Fibroblast of skin of abdomen (primary cell): ENCODE measurements around the gene MEF2C.

Experiments
- DNase-seq: peaks from one replicate; pipeline ENCODE4 v3.0.0-alpha.2; 2013

MEF2C gene

DNA sequence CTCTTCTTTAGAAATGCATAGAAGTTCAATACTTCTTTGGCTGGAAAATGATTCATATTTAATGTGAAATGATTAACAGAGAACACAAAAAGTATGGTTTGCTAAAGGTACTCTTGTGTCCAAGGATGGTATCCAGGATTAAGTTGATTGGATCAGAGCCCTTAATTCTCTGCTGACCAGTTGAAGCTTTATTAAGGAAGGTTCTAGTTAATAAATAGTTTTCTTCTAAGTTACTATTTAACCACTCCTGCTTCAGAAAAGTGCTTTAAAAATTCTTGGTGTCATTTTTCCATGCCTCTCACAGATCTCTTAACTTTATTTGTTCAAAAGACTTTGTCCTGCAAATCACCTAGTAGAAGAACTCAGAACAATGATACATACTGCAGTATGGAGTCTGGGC lies 134.3 kb downstream of the MEF2C start:
- no peak for DNase-seq

GRCh38 chr5:88746438-88746882 lies 136.5 kb downstream of the MEF2C start:
- DNase-seq: no peak

GRCh38 chr5:88745093-88745696 lies 137.8 kb downstream of the MEF2C start:
- DNase-seq: no peak

- no peak for DNase-seq
Measured at GRCh38 chr5:88743231-88743834, 139.7 kb downstream of the MEF2C start.

- no peak for DNase-seq
Measured at GRCh38 chr5:88741964-88742363, 141.0 kb downstream of the MEF2C start.

DNA sequence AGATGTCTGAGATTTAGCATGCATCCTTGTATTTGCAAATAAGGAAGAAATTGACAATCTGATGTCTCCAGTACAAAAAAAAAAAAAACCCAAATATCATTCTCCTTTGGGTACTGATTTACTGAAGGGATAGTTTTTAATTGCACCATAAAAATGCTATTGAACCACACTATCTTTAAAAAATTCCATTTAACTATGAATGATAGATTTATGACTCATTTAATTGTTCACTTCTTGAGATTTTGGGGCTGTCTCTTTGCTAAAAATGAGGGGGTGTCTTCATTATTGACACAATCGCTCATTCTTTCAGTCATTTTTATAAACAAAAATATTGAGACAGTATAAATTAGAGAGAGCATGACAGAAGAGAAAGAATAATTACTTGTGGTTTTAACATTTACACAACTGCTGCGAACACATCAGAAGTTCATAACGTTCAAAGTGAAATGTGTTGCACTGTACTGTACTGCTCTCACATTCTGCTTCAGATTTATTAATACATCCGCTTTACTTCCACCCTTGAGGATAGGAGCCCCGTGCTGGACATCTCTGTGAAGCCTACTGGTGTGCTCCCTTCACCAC lies 142.3 kb downstream of the MEF2C start:
- DNase-seq: peak; percentile 66

DNA sequence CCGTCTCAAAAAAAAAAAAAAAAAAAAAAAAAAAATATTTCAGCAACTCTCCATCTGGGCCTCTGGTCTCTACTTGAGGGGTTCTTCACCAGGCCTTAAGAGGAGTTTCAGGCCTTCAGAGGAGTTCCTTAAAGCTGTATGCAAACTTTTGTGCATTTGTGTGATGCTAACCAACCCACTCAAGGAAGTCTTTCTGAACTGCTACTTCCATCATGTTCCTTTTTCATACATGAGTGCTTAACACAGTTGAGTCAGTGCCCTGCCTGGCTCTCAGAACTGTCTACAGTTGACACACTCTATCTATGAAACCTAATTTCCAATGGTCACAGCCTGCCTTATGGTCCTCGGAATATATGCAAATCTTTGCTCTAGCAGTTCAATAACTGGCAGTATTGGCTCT lies 146.5 kb downstream of the MEF2C start:
- no peak for DNase-seq

GRCh38 chr5:88734983-88735382 lies 148.0 kb downstream of the MEF2C start:
- DNase-seq: no peak

GRCh38 chr5:88734191-88734640 lies 148.8 kb downstream of the MEF2C start:
- no peak for DNase-seq

- no peak for DNase-seq
Measured at GRCh38 chr5:88732862-88733261, 150.1 kb downstream of the MEF2C start.

GRCh38 chr5:88732181-88732633 lies 150.8 kb downstream of the MEF2C start:
- DNase-seq: peak; percentile 55

DNA sequence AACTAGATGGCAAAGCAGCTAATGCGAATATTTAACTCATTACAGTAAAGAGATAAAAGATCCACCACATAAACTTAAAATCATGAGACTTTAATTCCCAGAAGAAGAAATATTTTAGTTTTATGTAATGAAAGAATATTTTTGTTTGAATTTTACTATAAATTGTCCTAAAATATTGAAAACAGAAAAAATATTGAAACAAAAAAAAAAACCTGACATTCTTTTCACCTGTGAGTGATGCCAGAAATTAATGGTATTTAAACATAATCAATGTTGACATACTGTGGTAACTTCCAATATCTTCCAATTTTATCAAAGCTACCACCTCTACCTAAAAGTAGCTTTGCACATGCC lies 153.2 kb downstream of the MEF2C start:
- DNase-seq: no peak

- peak; percentile 75 for DNase-seq
Measured at GRCh38 chr5:88729084-88729828, 153.7 kb downstream of the MEF2C start.

- DNase-seq: peak; percentile 16
Measured at GRCh38 chr5:88727705-88728313, 155.2 kb downstream of the MEF2C start.

GRCh38 chr5:88725454-88725853 lies 157.5 kb downstream of the MEF2C start:
- no peak for DNase-seq

DNA sequence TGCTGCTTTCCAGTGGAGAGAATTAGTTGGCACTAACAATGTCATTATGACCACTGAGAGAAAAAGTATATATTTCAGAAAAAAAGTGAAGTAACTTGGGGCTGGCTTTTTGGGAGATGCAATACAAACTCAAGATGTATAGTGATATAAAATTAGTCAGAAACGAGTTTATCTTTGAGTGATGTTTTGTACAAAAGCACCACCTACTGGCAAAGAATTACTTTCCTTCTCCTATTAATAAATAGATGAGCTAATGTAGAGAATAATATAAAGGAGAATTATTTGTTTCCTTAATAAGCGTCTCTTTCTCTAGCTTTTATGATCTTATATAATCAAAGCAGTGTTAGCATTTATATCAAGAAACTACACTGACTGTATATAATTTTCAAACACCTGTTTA lies 158.8 kb downstream of the MEF2C start:
- peak; percentile 16 for DNase-seq

- no peak for DNase-seq
Measured at GRCh38 chr5:88722546-88723073, 160.4 kb downstream of the MEF2C start.

DNA sequence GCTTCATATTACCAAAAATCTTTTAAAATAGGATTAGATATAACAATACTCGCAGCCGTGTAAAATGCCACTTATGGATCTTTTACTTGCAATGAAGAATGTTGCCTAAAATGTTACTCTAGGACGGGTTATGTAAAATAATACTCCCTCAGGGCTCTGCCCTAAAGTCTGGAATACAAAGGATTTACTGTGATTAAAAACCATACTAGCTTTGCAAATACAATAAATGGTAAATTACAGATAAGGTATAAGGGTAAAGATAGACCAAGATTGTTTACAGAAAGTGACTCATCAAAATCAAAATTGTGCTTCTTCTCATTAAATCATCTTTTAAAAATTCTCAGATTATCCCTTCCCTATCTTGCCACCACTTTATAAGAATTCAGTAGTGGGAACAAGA lies 163.6 kb downstream of the MEF2C start:
- DNase-seq: no peak

GRCh38 chr5:88718736-88719135 lies 164.2 kb downstream of the MEF2C start:
- no peak for DNase-seq

- no peak for DNase-seq
Measured at GRCh38 chr5:88716101-88716500, 166.9 kb downstream of the MEF2C start.

DNA sequence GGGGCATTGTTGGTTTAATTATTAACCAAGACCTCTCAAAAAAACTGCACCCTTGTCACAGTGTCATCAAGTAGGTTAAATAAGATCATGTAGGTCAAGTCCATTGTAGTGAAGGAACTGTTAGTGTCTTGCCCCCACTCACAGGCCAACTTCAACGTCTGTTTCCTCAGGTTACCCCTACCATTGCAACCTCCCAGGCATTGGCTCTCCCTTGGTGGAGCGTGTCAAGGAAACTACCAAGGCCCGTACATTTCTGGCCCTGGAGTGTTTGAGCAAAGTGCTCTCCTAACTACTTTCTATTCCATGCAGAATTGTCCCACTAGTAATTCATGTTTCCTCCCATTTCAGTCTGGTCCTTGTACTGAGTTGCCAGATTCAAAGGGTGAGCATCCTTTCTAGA lies 167.5 kb downstream of the MEF2C start:
- DNase-seq: no peak

DNA sequence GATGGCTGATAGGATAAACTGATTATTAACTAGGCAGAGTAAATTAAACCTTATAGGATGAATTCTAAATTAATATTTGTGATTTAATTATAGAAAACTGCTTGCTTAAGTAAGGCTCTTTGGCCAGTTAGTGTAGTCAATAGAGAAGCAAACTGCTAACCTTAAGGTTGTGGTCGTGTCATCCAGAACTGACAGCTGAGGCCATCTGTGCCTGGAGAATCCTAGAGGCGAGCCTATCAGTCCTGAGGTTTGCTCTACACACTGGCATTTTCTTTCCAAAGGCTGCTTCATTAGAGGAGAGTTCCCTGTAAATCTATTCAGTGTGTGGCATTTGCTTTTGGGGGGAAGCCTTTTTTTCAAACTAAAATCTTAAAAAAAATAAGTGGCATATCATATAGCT lies 169.2 kb downstream of the MEF2C start:
- DNase-seq: no peak
